ENCODE data around the gene STPG1. TPM values are rescaled to one million over a fixed set of nuclear protein-coding genes. Genes with fewer than 3 reads are reported as not detected.

STPG1 gene
- total RNA-seq, 1 experiment from 2014 or later, result 9.2 TPM

- Histone ChIP-seq H3K4me3 (ENCODE audit: low read length) (no peak overlapping the region), H3K4me2 (ENCODE audit: low read depth, low read length, poor library complexity, severe bottlenecking) (no peak overlapping the region), H3K4me1 (ENCODE audit: low read length) (no peaks in the 10 kb centered on the region), H3K36me3 (ENCODE audit: insufficient read depth, low read length) (0 out of 2 replicates have a peak, but pooled peaks cover 8% of the 10 kb centered on the region), H3K9me2 (replicated peaks; ENCODE audit: insufficient read depth, low read length) (no peaks in the 10 kb centered on the region), H2AFZ (ENCODE audit: low read length) (no peak overlapping the region), H3K9me3 (ENCODE audit: low read length) (no peaks in the 10 kb centered on the region), H3K79me2 (ENCODE audit: low read length) (peaks cover 29% of the 10 kb centered on the region), H3K27me3 (ENCODE audit: low read length) (no peaks in the 10 kb centered on the region), H4K20me1 (ENCODE audit: insufficient read depth, low read depth, low read length) (no peaks in the 10 kb centered on the region), H3K27ac (ENCODE audit: low read length) (no peak overlapping the region), H3K9ac (ENCODE audit: low read length) (no peak overlapping the region)
- DNase-seq, result no peak
Measured at GRCh38 chr1:24424207-24424606, 10.6 kb upstream of the STPG1 start.

DNA sequence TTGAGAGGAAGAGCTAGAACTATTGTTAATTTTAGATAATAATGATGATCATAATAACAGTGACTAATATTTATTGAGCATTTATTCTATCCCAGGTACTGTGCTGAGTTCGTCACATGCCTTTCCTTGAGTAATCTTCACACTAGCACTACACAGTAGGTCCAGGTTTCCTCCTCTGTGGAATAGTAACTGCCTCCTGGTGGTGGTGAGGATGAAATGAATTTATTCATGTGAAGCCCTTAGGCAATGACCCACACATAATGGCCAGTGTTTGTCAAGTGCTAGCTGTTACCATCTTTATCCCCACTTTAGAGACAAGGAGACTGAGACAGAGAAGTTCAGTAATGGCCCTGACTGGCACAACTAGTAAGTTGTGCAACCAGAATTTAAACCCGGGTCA is 7.9 kb upstream of the STPG1 start:
- DNase-seq, result no peak
- Histone ChIP-seq H3K9me3 (ENCODE audit: low read length) (no peaks in the 10 kb centered on the region), H3K27me3 (ENCODE audit: low read length) (no peaks in the 10 kb centered on the region), H4K20me1 (ENCODE audit: insufficient read depth, low read depth, low read length) (no peaks in the 10 kb centered on the region), H3K36me3 (ENCODE audit: insufficient read depth, low read length) (0 out of 2 replicates have a peak, but pooled peaks cover 8% of the 10 kb centered on the region), H3K9me2 (replicated peaks; ENCODE audit: insufficient read depth, low read length) (no peaks in the 10 kb centered on the region), H3K27ac (ENCODE audit: low read length) (no peak overlapping the region), H3K4me3 (ENCODE audit: low read length) (no peak overlapping the region), H2AFZ (ENCODE audit: low read length) (no peak overlapping the region), H3K9ac (ENCODE audit: low read length) (no peak overlapping the region), H3K4me2 (ENCODE audit: low read depth, low read length, poor library complexity, severe bottlenecking) (no peak overlapping the region), H3K4me1 (ENCODE audit: low read length) (peaks cover 17% of the 10 kb centered on the region), H3K79me2 (ENCODE audit: low read length) (peaks cover 49% of the 10 kb centered on the region)

- peaks cover 19% of the 10 kb centered on the region for H3K4me1 ChIP-seq (ENCODE audit: low read length)
- H3K79me2 ChIP-seq (ENCODE audit: low read length), result peaks cover 51% of the 10 kb centered on the region
- no peak overlapping the region for H2AFZ ChIP-seq (ENCODE audit: low read length)
- 0 out of 2 replicates have a peak, but pooled peaks cover 8% of the 10 kb centered on the region for H3K36me3 ChIP-seq (ENCODE audit: insufficient read depth, low read length)
- no peak overlapping the region for H3K9ac ChIP-seq (ENCODE audit: low read length)
- no peaks in the 10 kb centered on the region for H3K9me3 ChIP-seq (ENCODE audit: low read length)
- no peaks in the 10 kb centered on the region for H4K20me1 ChIP-seq (ENCODE audit: insufficient read depth, low read depth, low read length)
- no peak overlapping the region for H3K27ac ChIP-seq (ENCODE audit: low read length)
- no peak overlapping the region for H3K4me3 ChIP-seq (ENCODE audit: low read length)
- H3K27me3 ChIP-seq (ENCODE audit: low read length), result no peaks in the 10 kb centered on the region
- no peak overlapping the region for H3K4me2 ChIP-seq (ENCODE audit: low read depth, low read length, poor library complexity, severe bottlenecking)
- no peak for DNase-seq
- H3K9me2 ChIP-seq (replicated peaks; ENCODE audit: insufficient read depth, low read length), result no peaks in the 10 kb centered on the region
Measured at GRCh38 chr1:24420547-24420946, 7.0 kb upstream of the STPG1 start.

GRCh38 chr1:24418898-24419628 is 5.5 kb upstream of the STPG1 start:
- H3K4me1 ChIP-seq (ENCODE audit: low read length), result peaks cover 25% of the 10 kb centered on the region
- no peak overlapping the region for H3K4me2 ChIP-seq (ENCODE audit: low read depth, low read length, poor library complexity, severe bottlenecking)
- H3K9ac ChIP-seq (ENCODE audit: low read length), result no peak overlapping the region

DNA sequence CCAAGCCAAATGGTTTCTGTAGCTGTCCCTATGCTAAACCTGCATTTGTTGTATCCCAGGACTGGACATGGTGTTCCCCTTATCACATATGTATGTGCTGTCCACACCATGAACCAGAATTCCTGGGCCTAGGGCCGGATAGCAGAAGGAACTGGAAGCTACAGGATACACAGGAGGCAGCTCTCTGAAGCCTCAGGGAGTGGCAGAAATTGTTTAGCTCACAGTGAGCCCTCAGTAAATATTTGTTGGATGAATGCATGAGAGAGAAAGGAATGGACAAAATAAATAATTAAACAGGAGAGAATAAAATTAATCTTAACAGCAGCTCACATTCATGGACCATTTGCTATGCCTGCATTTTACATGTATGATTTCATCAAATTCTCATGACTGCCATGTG is 4.1 kb upstream of the STPG1 start:
- H3K4me3 ChIP-seq (ENCODE audit: low read length), result peak overlapping the region; percentile 81; the same call in 1 of the 2 replicates
- H3K79me2 ChIP-seq (ENCODE audit: low read length), result peaks cover 48% of the 10 kb centered on the region
- H4K20me1 ChIP-seq (ENCODE audit: insufficient read depth, low read depth, low read length), result no peaks in the 10 kb centered on the region
- no peak overlapping the region for H3K27ac ChIP-seq (ENCODE audit: low read length)
- peak overlapping the region; percentile 81 for H3K4me2 ChIP-seq (ENCODE audit: low read depth, low read length, poor library complexity, severe bottlenecking)
- no peaks in the 10 kb centered on the region for H3K9me2 ChIP-seq (replicated peaks; ENCODE audit: insufficient read depth, low read length)
- no peaks in the 10 kb centered on the region for H3K27me3 ChIP-seq (ENCODE audit: low read length)
- no peaks in the 10 kb centered on the region for H3K9me3 ChIP-seq (ENCODE audit: low read length)
- no peak for DNase-seq
- H2AFZ ChIP-seq (ENCODE audit: low read length), result no peak overlapping the region
- peaks cover 33% of the 10 kb centered on the region for H3K4me1 ChIP-seq (ENCODE audit: low read length)
- 0 out of 2 replicates have a peak, but pooled peaks cover 8% of the 10 kb centered on the region for H3K36me3 ChIP-seq (ENCODE audit: insufficient read depth, low read length)
- H3K9ac ChIP-seq (ENCODE audit: low read length), result peak overlapping the region; percentile 72

More at GRCh38 chr1:24418898-24419628, 5.5 kb upstream of the STPG1 start:
- Histone ChIP-seq H3K9me3 (ENCODE audit: low read length) (no peaks in the 10 kb centered on the region), H4K20me1 (ENCODE audit: insufficient read depth, low read depth, low read length) (no peaks in the 10 kb centered on the region), H3K27me3 (ENCODE audit: low read length) (no peaks in the 10 kb centered on the region), H3K36me3 (ENCODE audit: insufficient read depth, low read length) (0 out of 2 replicates have a peak, but pooled peaks cover 8% of the 10 kb centered on the region), H2AFZ (ENCODE audit: low read length) (no peak overlapping the region), H3K27ac (ENCODE audit: low read length) (no peak overlapping the region), H3K4me3 (ENCODE audit: low read length) (no peak overlapping the region), H3K79me2 (ENCODE audit: low read length) (peaks cover 43% of the 10 kb centered on the region), H3K9me2 (replicated peaks; ENCODE audit: insufficient read depth, low read length) (no peaks in the 10 kb centered on the region)
- no peak for DNase-seq

DNA sequence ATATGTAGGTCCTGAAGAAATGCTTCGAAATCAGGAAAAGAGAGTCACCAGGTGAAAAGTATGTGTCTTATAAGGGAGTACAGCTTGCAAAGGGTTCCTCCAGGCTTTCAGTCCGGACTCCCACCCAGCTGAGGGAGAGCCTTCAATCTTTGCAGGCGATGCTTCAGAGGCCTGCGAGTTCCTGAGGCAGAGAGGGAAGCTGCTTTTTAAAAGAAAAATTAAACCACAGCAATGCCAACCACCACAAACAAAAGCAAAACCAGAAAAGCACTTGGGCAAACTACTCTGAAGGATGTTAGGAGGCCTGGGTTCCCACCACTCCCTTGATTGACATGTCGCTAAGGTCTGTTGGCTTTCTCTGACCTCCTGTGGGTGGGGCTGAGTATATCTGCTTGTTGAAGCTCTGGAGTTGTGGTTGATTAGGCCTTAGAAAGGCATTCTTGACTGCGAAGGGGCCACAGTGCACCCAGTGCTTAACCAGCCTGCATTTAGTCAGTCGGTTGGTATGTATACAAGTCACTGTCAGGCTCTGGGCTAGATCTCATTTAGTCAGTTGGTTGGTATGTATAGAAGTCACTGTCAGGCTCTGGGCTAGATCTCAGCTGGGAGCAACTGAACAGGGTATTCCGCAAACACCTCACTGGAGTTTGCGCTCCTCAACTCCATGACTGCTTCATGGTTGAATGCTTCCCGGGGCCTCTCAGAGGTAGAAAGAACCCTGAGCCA is 3.2 kb upstream of the STPG1 start:
- DNase-seq, result peak; percentile 86
- peak overlapping the region; percentile 74 for H2AFZ ChIP-seq (ENCODE audit: low read length)
- H3K27ac ChIP-seq (ENCODE audit: low read length), result peak overlapping the region; percentile 36; the same call in 1 of the 2 replicates

GRCh38 chr1:24415910-24416665 is 2.5 kb upstream of the STPG1 start:
- Histone ChIP-seq H3K36me3 (ENCODE audit: insufficient read depth, low read length) (no peaks in the 10 kb centered on the region), H3K79me2 (ENCODE audit: low read length) (peaks cover 49% of the 10 kb centered on the region)

More for the DNA sequence above, 3.2 kb upstream of the STPG1 start:
- no peaks in the 10 kb centered on the region for H4K20me1 ChIP-seq (ENCODE audit: insufficient read depth, low read depth, low read length)
- peaks cover 42% of the 10 kb centered on the region for H3K4me1 ChIP-seq (ENCODE audit: low read length)
- H3K27me3 ChIP-seq (ENCODE audit: low read length), result no peaks in the 10 kb centered on the region
- no peaks in the 10 kb centered on the region for H3K9me3 ChIP-seq (ENCODE audit: low read length)
- H3K4me3 ChIP-seq (ENCODE audit: low read length), result peak overlapping the region; percentile 81
- H3K9ac ChIP-seq (ENCODE audit: low read length), result peak overlapping the region; percentile 72
- peak overlapping the region; percentile 81 for H3K4me2 ChIP-seq (ENCODE audit: low read depth, low read length, poor library complexity, severe bottlenecking)
- peaks cover 52% of the 10 kb centered on the region for H3K79me2 ChIP-seq (ENCODE audit: low read length)
- no peaks in the 10 kb centered on the region for H3K9me2 ChIP-seq (replicated peaks; ENCODE audit: insufficient read depth, low read length)
- 0 out of 2 replicates have a peak, but pooled peaks cover 3% of the 10 kb centered on the region for H3K36me3 ChIP-seq (ENCODE audit: insufficient read depth, low read length)

More at GRCh38 chr1:24415910-24416665, 2.5 kb upstream of the STPG1 start:
- peak overlapping the region; percentile 72 for H3K9ac ChIP-seq (ENCODE audit: low read length)
- H3K9me3 ChIP-seq (ENCODE audit: low read length), result no peaks in the 10 kb centered on the region
- peak overlapping the region; percentile 81 for H3K4me3 ChIP-seq (ENCODE audit: low read length)
- peaks cover 42% of the 10 kb centered on the region for H3K4me1 ChIP-seq (ENCODE audit: low read length)
- no peaks in the 10 kb centered on the region for H4K20me1 ChIP-seq (ENCODE audit: insufficient read depth, low read depth, low read length)
- peak overlapping the region; percentile 36; the same call in 1 of the 2 replicates for H3K27ac ChIP-seq (ENCODE audit: low read length)
- no peaks in the 10 kb centered on the region for H3K27me3 ChIP-seq (ENCODE audit: low read length)
- peak overlapping the region; percentile 74 for H2AFZ ChIP-seq (ENCODE audit: low read length)
- peak overlapping the region; percentile 81 for H3K4me2 ChIP-seq (ENCODE audit: low read depth, low read length, poor library complexity, severe bottlenecking)
- DNase-seq, result peak; percentile 66
- H3K9me2 ChIP-seq (replicated peaks; ENCODE audit: insufficient read depth, low read length), result no peaks in the 10 kb centered on the region

Measured in Karpas-422 (cell line).